Ishikawa (cell line): ENCODE data around the gene P2RX1.

Source experiments
- CEBPB ChIP-seq: IDR thresholded peaks from 2 replicates; pipeline ENCODE4 v1.6.1; 2012
- CREB1 ChIP-seq: IDR thresholded peaks from 2 replicates; pipeline ENCODE4 v1.6.1; 2012; ENCODE audit warnings: low read depth
- EGR1 ChIP-seq: IDR thresholded peaks from 2 replicates; pipeline ENCODE4 v1.6.1; 2012
- EP300 ChIP-seq: IDR thresholded peaks from 2 replicates; pipeline ENCODE4 v1.6.1; 2012; ENCODE audit warnings: borderline replicate concordance
- FOXM1 ChIP-seq: IDR thresholded peaks from 2 replicates; pipeline ENCODE4 v1.6.1; 2012; ENCODE audit warnings: low read depth, borderline replicate concordance
- NFIC ChIP-seq: IDR thresholded peaks from 2 replicates; pipeline ENCODE4 v1.6.1; 2012
- RAD21 ChIP-seq: IDR thresholded peaks from 2 replicates; pipeline ENCODE4 v1.6.1; 2012; ENCODE audit warnings: low read depth
- TAF1 ChIP-seq: IDR thresholded peaks from 2 replicates; pipeline ENCODE4 v1.6.1; 2012; ENCODE audit warnings: low read depth, mild to moderate bottlenecking
- TEAD4 ChIP-seq: IDR thresholded peaks from 2 replicates; pipeline ENCODE4 v1.6.1; 2012
- YY1 ChIP-seq: IDR thresholded peaks from 2 replicates; pipeline ENCODE4 v1.6.1; 2012; ENCODE audit warnings: low read depth
- TF ChIP-seq, protein P1 (sequence below): IDR thresholded peaks from 2 replicates; pipeline ENCODE4 v1.6.1; 2012
- TF ChIP-seq, protein P2 (sequence below): IDR thresholded peaks from 2 replicates; pipeline ENCODE4 v1.6.1; 2012
- TF ChIP-seq, protein P3 (sequence below): IDR thresholded peaks from 2 replicates; pipeline ENCODE4 v1.6.1; 2012; ENCODE audit warnings: low read depth, mild to moderate bottlenecking

DNA sequence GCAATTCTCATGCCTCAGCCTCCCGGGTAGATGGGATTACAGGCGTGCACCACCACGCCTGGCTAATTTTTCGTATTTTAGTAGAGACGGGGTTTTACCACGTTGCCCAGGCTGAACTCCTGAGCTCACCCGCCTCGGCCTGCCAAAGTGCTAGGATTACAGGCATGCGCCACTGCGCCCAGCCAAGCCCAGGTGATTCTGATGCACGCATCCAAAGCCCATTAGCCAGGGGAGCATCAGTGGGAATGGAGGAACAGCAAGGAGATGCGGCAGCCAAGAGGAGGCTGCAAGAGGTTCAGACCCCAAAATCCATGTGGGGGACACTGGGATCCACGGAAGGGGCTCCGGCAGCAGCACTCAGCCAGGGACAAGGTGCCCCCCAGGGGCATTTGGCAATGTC is 35.9 kb upstream of the P2RX1 start:
- TF ChIP-seq TEAD4 = no peak
- no peak for TF ChIP-seq FOXM1
- TF ChIP-seq, protein P1, sequence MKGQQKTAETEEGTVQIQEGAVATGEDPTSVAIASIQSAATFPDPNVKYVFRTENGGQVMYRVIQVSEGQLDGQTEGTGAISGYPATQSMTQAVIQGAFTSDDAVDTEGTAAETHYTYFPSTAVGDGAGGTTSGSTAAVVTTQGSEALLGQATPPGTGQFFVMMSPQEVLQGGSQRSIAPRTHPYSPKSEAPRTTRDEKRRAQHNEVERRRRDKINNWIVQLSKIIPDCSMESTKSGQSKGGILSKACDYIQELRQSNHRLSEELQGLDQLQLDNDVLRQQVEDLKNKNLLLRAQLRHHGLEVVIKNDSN = no peak
- TF ChIP-seq, protein P2, sequence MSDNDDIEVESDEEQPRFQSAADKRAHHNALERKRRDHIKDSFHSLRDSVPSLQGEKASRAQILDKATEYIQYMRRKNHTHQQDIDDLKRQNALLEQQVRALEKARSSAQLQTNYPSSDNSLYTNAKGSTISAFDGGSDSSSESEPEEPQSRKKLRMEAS = no peak
- no peak for TF ChIP-seq EP300
- TF ChIP-seq CREB1 = no peak
- TF ChIP-seq EGR1 = no peak
- TF ChIP-seq, protein P3, sequence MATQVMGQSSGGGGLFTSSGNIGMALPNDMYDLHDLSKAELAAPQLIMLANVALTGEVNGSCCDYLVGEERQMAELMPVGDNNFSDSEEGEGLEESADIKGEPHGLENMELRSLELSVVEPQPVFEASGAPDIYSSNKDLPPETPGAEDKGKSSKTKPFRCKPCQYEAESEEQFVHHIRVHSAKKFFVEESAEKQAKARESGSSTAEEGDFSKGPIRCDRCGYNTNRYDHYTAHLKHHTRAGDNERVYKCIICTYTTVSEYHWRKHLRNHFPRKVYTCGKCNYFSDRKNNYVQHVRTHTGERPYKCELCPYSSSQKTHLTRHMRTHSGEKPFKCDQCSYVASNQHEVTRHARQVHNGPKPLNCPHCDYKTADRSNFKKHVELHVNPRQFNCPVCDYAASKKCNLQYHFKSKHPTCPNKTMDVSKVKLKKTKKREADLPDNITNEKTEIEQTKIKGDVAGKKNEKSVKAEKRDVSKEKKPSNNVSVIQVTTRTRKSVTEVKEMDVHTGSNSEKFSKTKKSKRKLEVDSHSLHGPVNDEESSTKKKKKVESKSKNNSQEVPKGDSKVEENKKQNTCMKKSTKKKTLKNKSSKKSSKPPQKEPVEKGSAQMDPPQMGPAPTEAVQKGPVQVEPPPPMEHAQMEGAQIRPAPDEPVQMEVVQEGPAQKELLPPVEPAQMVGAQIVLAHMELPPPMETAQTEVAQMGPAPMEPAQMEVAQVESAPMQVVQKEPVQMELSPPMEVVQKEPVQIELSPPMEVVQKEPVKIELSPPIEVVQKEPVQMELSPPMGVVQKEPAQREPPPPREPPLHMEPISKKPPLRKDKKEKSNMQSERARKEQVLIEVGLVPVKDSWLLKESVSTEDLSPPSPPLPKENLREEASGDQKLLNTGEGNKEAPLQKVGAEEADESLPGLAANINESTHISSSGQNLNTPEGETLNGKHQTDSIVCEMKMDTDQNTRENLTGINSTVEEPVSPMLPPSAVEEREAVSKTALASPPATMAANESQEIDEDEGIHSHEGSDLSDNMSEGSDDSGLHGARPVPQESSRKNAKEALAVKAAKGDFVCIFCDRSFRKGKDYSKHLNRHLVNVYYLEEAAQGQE = no peak
- TF ChIP-seq TAF1 = no peak
- TF ChIP-seq RAD21 = no peak
- TF ChIP-seq NFIC = no peak
- no peak for TF ChIP-seq YY1
- no peak for TF ChIP-seq CEBPB
